BE2C (cell line): ENCODE results near the gene STUM.

Experiments used
- DNase-seq: peaks from one replicate; pipeline ENCODE4 v3.0.0-alpha.2; 2020
- H3K27me3 ChIP-seq: fragments of 250-450 bp; sonication (Bioruptor Pico); 2 replicates; pipeline ENCODE4 v1.5.1; 2020; ENCODE audit warnings: mild to moderate bottlenecking
- H3K36me3 ChIP-seq: fragments of 250-450 bp; sonication (Bioruptor Pico); 2 replicates; pipeline ENCODE4 v1.5.1; 2020; ENCODE audit warnings: mild to moderate bottlenecking
- H3K4me1 ChIP-seq: fragments of 250-450 bp; sonication (Bioruptor Pico); 2 replicates; pipeline ENCODE4 v1.5.1; 2020
- H3K4me3 ChIP-seq: 2 replicates; pipeline ENCODE4 v1.5.1; 2011; ENCODE audit warnings: low read depth, low read length
- H3K9me3 ChIP-seq: fragments of 250-450 bp; sonication (Bioruptor Pico); 2 replicates; pipeline ENCODE4 v1.5.1; 2020
- CTCF ChIP-seq: IDR thresholded peaks from 2 replicates; pipeline ENCODE4 v1.5.1; 2012; ENCODE audit warnings: mild to moderate bottlenecking, low read depth, low read length

Gene STUM

DNA sequence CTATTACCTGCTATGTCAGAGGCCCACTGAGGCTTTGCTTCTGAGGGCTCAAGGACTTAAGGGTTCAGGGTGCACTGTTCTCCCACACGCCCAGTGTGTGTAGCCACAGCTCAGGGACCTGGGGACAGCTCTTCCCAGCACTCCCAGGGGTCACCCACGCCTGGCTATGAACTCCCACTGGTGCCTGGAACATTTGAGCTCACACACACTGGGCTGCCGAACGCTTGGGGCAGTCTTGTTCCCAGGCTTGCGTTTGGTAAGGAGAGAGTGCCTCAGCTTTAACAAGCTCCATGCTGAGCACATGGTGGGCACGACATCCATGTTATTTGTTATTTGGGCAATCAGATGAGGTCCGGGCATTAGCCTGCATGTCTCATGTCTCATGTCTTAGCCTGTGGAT is 37.6 kb downstream of the STUM start:
- H3K4me3 ChIP-seq, result no peak overlapping the region
- no peaks in the 10 kb centered on the region for H3K36me3 ChIP-seq
- no peak for DNase-seq
- H3K9me3 ChIP-seq, result no peaks in the 10 kb centered on the region
- H3K27me3 ChIP-seq, result no peaks in the 10 kb centered on the region
- no peaks in the 10 kb centered on the region for H3K4me1 ChIP-seq
- no peak for TF ChIP-seq CTCF

GRCh38 chr1:226586650-226587422 is 38.3 kb downstream of the STUM start:
- DNase-seq, result no peak
- Histone ChIP-seq H3K36me3 (no peaks in the 10 kb centered on the region), H3K9me3 (no peaks in the 10 kb centered on the region), H3K4me1 (no peaks in the 10 kb centered on the region), H3K27me3 (no peaks in the 10 kb centered on the region), H3K4me3 (no peak overlapping the region)
- TF ChIP-seq CTCF, result no peak

- DNase-seq, result no peak
- no peaks in the 10 kb centered on the region for H3K27me3 ChIP-seq
- TF ChIP-seq CTCF, result no peak
Measured at GRCh38 chr1:226588484-226588883, 39.9 kb downstream of the STUM start.

DNA sequence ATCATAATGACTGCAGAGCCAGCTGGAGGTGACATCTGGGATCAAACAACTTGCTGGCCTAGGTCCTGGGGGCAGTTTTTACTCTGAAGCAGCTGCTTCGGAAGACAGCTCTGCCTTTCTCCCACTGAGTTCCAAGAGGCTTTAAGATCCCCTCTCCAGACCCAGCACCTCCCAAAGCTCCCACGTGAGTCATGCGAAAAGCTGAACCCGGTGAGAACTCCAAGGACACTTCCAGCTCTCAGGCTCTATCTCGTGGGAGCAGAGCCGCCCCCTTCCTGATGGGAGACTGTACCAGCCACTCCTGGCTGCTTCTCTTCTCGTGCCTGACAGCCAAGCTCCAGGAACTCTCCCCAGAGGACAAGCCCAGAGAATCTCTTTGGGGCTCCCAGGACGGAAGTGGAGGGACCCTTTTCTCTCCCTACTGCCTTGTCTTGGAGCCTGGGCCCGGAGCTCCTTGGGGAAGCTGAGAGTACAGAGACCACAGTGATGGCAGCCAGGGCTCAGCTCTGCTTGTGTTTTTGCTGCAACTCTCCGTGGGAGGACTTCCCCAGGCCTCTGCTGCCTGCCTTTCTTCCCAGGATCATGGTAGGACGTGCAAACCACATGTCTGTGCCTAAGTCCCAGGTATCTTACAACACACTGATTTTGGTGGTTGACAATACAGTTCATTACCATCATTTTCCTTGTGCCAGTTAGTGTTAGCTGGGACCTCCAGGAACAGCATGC is 40.6 kb downstream of the STUM start:
- no peak for DNase-seq
- Histone ChIP-seq H3K9me3 (no peaks in the 10 kb centered on the region), H3K36me3 (no peaks in the 10 kb centered on the region), H3K4me3 (no peak overlapping the region), H3K4me1 (no peaks in the 10 kb centered on the region), H3K27me3 (no peaks in the 10 kb centered on the region)
- no peak for TF ChIP-seq CTCF

More at GRCh38 chr1:226588484-226588883, 39.9 kb downstream of the STUM start:
- no peaks in the 10 kb centered on the region for H3K36me3 ChIP-seq
- no peak overlapping the region for H3K4me3 ChIP-seq
- no peaks in the 10 kb centered on the region for H3K9me3 ChIP-seq
- H3K4me1 ChIP-seq, result no peaks in the 10 kb centered on the region

DNA sequence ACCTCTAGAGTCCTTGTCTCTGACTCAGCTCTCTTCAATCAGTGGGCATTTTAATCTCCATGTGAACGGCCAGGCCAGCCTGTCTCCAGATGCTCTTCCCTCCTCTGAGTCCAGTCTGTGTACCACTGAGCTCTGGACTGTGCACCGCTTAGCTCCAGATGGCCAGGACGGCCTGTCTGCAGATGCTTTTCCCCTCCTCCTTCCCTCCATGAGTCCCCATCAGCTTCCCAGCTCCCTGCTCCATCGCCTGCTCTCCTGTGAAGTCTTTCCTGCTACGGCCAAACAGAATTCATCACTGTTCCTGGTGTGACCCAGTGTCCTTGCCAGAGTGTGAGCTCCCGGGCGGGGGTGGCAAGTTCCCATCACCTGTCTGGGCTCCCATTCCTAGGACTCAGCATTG is 42.0 kb downstream of the STUM start:
- DNase-seq, result no peak
- Histone ChIP-seq H3K27me3 (no peaks in the 10 kb centered on the region), H3K4me3 (no peak overlapping the region), H3K36me3 (no peaks in the 10 kb centered on the region), H3K9me3 (no peaks in the 10 kb centered on the region), H3K4me1 (no peaks in the 10 kb centered on the region)
- TF ChIP-seq CTCF, result no peak

GRCh38 chr1:226593541-226593940 is 45.0 kb downstream of the STUM start:
- no peaks in the 10 kb centered on the region for H3K36me3 ChIP-seq
- no peak overlapping the region for H3K4me3 ChIP-seq
- no peaks in the 10 kb centered on the region for H3K27me3 ChIP-seq
- H3K4me1 ChIP-seq, result no peaks in the 10 kb centered on the region
- DNase-seq, result no peak
- no peak for TF ChIP-seq CTCF
- H3K9me3 ChIP-seq, result no peaks in the 10 kb centered on the region
